ENCODE data around the gene LIPM. TPM values are rescaled to one million over a fixed set of nuclear protein-coding genes. Genes with fewer than 3 reads are reported as not detected.

Gene LIPM
- total and polyA plus RNA-seq, 7 donors = not detected

- no peak overlapping the region for H3K27ac ChIP-seq
- intact Hi-C loops (cut with DNase I) = no loop called here
- no peak overlapping the region for H3K4me3 ChIP-seq
- H3K9me3 ChIP-seq = no peaks in the 10 kb centered on the region
- no peak for TF ChIP-seq POLR2AphosphoS5 (IDR thresholded peaks at IDR 0.05)
- TF ChIP-seq EP300 (IDR thresholded peaks at IDR 0.05) = no peak
- no peak for TF ChIP-seq POLR2A (IDR thresholded peaks at IDR 0.05)
- TF ChIP-seq CTCF (IDR thresholded peaks at IDR 0.05) = no peak
- peaks cover 0 to under 1% (median 0%) of the 10 kb centered on the region in 4 donors for H3K4me1 ChIP-seq
- DNase-seq = no peak
- no peaks in the 10 kb centered on the region for H3K36me3 ChIP-seq
- 76 to 80% methylated on average over 4 of the region's 4 CpGs for WGBS, 2 donors
- no peaks in the 10 kb centered on the region for H3K27me3 ChIP-seq
These were observed 23.9 kb downstream of the LIPM start for GRCh38 chr10:88826388-88826787.

GRCh38 chr10:88827671-88828070, 25.1 kb downstream of the LIPM start:
- intact Hi-C loops (cut with DNase I) = no loop called here
- TF ChIP-seq POLR2A (IDR thresholded peaks at IDR 0.05) = no peak
- no peak for TF ChIP-seq CTCF (IDR thresholded peaks at IDR 0.05)
- TF ChIP-seq POLR2AphosphoS5 (IDR thresholded peaks at IDR 0.05) = no peak
- no peak for TF ChIP-seq EP300 (IDR thresholded peaks at IDR 0.05)
- DNase-seq = no peak
- 90 to 94% methylated on average over 2 of the region's 2 CpGs for WGBS, 2 donors
- Histone ChIP-seq H3K27ac (no peak overlapping the region), H3K36me3 (no peaks in the 10 kb centered on the region), H3K4me3 (no peak overlapping the region), H3K4me1 (no peaks in the 10 kb centered on the region), H3K27me3 (no peaks in the 10 kb centered on the region), H3K9me3 (no peaks in the 10 kb centered on the region)

GRCh38 chr10:88828310-88828709, 25.8 kb downstream of the LIPM start:
- H3K27me3 ChIP-seq = no peaks in the 10 kb centered on the region
- no peaks in the 10 kb centered on the region for H3K9me3 ChIP-seq
- H3K36me3 ChIP-seq = no peaks in the 10 kb centered on the region
- WGBS, 2 donors = 19 to 66% methylated on average over 1 of the region's 1 CpG
- no peaks in the 10 kb centered on the region for H3K4me1 ChIP-seq
- intact Hi-C loops (cut with DNase I) = no loop called here
- no peak for TF ChIP-seq EP300 (IDR thresholded peaks at IDR 0.05)
- TF ChIP-seq POLR2AphosphoS5 (IDR thresholded peaks at IDR 0.05) = no peak
- TF ChIP-seq CTCF (IDR thresholded peaks at IDR 0.05) = no peak
- no peak for TF ChIP-seq POLR2A (IDR thresholded peaks at IDR 0.05)
- H3K27ac ChIP-seq = no peak overlapping the region
- DNase-seq = no peak
- no peak overlapping the region for H3K4me3 ChIP-seq

GRCh38 chr10:88830643-88831268, 28.2 kb downstream of the LIPM start:
- DNase-seq = no peak
- no peaks in the 10 kb centered on the region for H3K4me1 ChIP-seq
- no peak for TF ChIP-seq POLR2A (IDR thresholded peaks at IDR 0.05)
- TF ChIP-seq EP300 (IDR thresholded peaks at IDR 0.05) = no peak
- no peak for TF ChIP-seq CTCF (IDR thresholded peaks at IDR 0.05)
- no peak for TF ChIP-seq POLR2AphosphoS5 (IDR thresholded peaks at IDR 0.05)
- H3K4me3 ChIP-seq = no peak overlapping the region
- no peaks in the 10 kb centered on the region for H3K27me3 ChIP-seq
- intact Hi-C loops (cut with DNase I) = no loop called here
- no peaks in the 10 kb centered on the region for H3K9me3 ChIP-seq
- WGBS, 2 donors = 78 to 88% methylated on average over 9 of the region's 9 CpGs
- H3K36me3 ChIP-seq = no peaks in the 10 kb centered on the region
- H3K27ac ChIP-seq = no peak overlapping the region

- DNase-seq = no peak
- no peak overlapping the region for H3K4me3 ChIP-seq
These were observed 29.2 kb downstream of the LIPM start for GRCh38 chr10:88831709-88832108.

More at GRCh38 chr10:88831709-88832108, 29.2 kb downstream of the LIPM start:
- Histone ChIP-seq H3K36me3 (no peaks in the 10 kb centered on the region), H3K27me3 (no peaks in the 10 kb centered on the region), H3K27ac (no peak overlapping the region), H3K4me1 (no peaks in the 10 kb centered on the region), H3K9me3 (no peaks in the 10 kb centered on the region)
- TF ChIP-seq CTCF (IDR thresholded peaks at IDR 0.05) = no peak
- no peak for TF ChIP-seq POLR2AphosphoS5 (IDR thresholded peaks at IDR 0.05)
- TF ChIP-seq POLR2A (IDR thresholded peaks at IDR 0.05) = no peak
- no peak for TF ChIP-seq EP300 (IDR thresholded peaks at IDR 0.05)
- intact Hi-C loops (cut with DNase I) = no loop called here
- WGBS, 2 donors = 74 to 77% methylated on average over 8 of the region's 8 CpGs

Data from sigmoid colon (tissue), 7 donors.